ENCODE measurements around the gene SPR. TPM values are rescaled to one million over a fixed set of nuclear protein-coding genes. Genes with fewer than 3 reads are reported as not detected.

SPR gene
- total and polyA plus RNA-seq, 2 of the 13 experiments (the other 11 are each of a cell fraction or from before 2014, with no cell fraction given) = 34.0 to 96.0 TPM

DNA sequence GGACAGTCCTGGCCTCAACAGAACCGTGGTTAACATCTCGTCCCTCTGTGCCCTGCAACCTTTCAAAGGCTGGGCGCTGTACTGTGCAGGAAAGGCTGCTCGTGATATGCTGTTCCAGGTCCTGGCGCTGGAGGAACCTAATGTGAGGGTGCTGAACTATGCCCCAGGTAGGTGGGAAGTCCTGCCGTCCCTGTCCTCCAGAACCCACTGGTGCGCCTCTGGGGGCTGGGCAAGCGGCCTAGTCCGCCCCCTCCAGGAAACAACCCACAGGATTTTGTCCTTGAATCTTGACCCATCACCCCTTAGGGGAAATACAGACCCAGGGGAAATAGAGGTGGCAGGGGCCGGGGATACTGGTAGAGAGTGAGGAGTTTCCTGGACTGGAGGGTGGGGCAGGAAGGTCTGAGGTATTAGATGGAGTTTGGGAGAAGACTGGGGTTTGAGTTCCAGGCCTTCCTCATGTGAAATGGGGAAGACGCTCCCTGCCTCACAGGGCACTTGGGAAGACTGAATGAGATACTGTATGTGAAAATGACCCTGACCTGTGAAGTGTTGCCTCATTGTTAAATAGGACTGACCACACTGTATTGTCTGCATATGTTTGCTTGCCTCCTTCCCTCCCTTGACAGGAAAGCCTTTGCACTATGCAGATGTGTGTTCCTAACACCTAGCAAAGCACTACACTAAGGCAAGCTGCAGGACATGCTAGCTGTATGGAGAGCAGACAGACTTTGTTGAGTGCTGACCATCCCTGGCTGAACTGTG is 1.4 kb downstream of the SPR start:
- in situ Hi-C loops (cut with HindIII; ENCODE audit: extremely low pct_ligation_motif_present, low pct_unique_long_range_greater_than_20kb) = no loop called here
- Histone ChIP-seq H4K20me1 (ENCODE audit: insufficient read depth, low read length) (peaks cover 23% of the 10 kb centered on the region), H3K36me3 (replicated peaks in 1 of 2; ENCODE audit: control insufficient read depth in 1 of 2, insufficient read depth in 2 of 2, low read length in 2 of 2) (peaks cover 9 to 20% of the 10 kb centered on the region in 2 experiments), H3K27ac (ENCODE audit: extremely low read length, insufficient read depth, low read length) (peak overlapping the region; percentile 69), H3K4me1 (ENCODE audit: insufficient read depth, low read length) (peaks cover 42% of the 10 kb centered on the region), H3K27me3 (ENCODE audit: control insufficient read depth in 1 of 2, insufficient read depth in 2 of 2, low read length in 2 of 2) (no peaks in the 10 kb centered on the region; a peak in 1 of 5 replicates), H2AFZ (ENCODE audit: low read length) (no peak overlapping the region), H3K4me2 (ENCODE audit: low read depth, low read length) (peak overlapping the region; percentile 97), H3K9ac (ENCODE audit: insufficient read depth, low read depth, low read length) (peak overlapping the region; percentile 72), H3K79me2 (ENCODE audit: insufficient read depth, low read length) (peaks cover 4% of the 10 kb centered on the region), H3K4me3 (replicated peaks in 1 of 3; ENCODE audit: insufficient read depth in 1 of 3, low read depth in 2 of 3, low read length in 3 of 3) (peak overlapping the region; percentile 66 to 79 (median 70)), H3K9me3 (ENCODE audit: low read length) (no peaks in the 10 kb centered on the region)
- no TSS peak for BruUV-seq (replicated peaks)
- peak; percentile 65 for ATAC-seq
- FAIRE-seq = peak; percentile 97
- CTCF ChIA-PET (ENCODE audit: low intra/inter-chr PET ratio, low total read pairs) = interaction anchor here (1.2 to 3.3 kb wide), 3 partner anchors 26 to 118 kb away, joined by 3 to 14 read pairs (median 13); no protein-coding TSS in a partner anchor
- peak; percentile 87 for DNase-seq (ENCODE audit: low spot score)
- intact Hi-C loops (cut with micrococcal nuclease; ENCODE audit: unreplicated experiment) = loop anchor here (1.0 kb wide), 1 partner anchor 117 kb away; no protein-coding TSS in a partner anchor
- POLR2A ChIA-PET = interaction anchor here (0.9 to 2.2 kb wide), 5 partner anchors 28 to 183 kb away, joined by 3 to 13 read pairs (median 3); partner anchors contain the start of genes EMX1 and SFXN5
- WGBS (ENCODE audit: low lambda C conversion rate) = 14% methylated on average over 11 of the region's 11 CpGs
- TF ChIP-seq PBX2 (CRISPR knock-in tag; IDR thresholded peaks at IDR 0.05) (no peak), TMF1 (CRISPR knock-in tag; IDR thresholded peaks at IDR 0.05; ENCODE audit: low read depth) (no peak), DMAP1 (CRISPR knock-in tag; IDR thresholded peaks at IDR 0.05) (no peak), TBX3 (IDR thresholded peaks at IDR 0.05; ENCODE audit: borderline replicate concordance) (peak; percentile 83), DNMT1 (CRISPR knock-in tag; IDR thresholded peaks at IDR 0.05) (no peak), ZNF619 (CRISPR knock-in tag; IDR thresholded peaks at IDR 0.05) (peak; percentile 60; the same call in 1 of the 2 replicates), ATF1 (CRISPR knock-in tag; IDR thresholded peaks at IDR 0.05) (no peak), SUZ12 (IDR thresholded peaks at IDR 0.05; ENCODE audit: low read depth, low read length) (no peak), ZBTB3 (CRISPR knock-in tag; IDR thresholded peaks at IDR 0.05; ENCODE audit: borderline replicate concordance, low read depth) (no peak), ARID5B (CRISPR knock-in tag; IDR thresholded peaks at IDR 0.05) (peak; percentile 83), CEBPG (CRISPR knock-in tag; IDR thresholded peaks at IDR 0.05) (peak; percentile 91), ZC3H13 (CRISPR knock-in tag; IDR thresholded peaks at IDR 0.05) (no peak), SRY (CRISPR knock-in tag; IDR thresholded peaks at IDR 0.05) (no peak), XRCC5 (optimal IDR thresholded peaks at IDR 0.05; ENCODE audit: low read length) (no peak), ZNF792 (CRISPR knock-in tag; IDR thresholded peaks at IDR 0.05) (no peak), ZNF180 (CRISPR knock-in tag; IDR thresholded peaks at IDR 0.05; ENCODE audit: borderline replicate concordance, low read depth) (no peak), ATM (IDR thresholded peaks at IDR 0.05; ENCODE audit: borderline replicate concordance) (no peak), ZFY (CRISPR knock-in tag; IDR thresholded peaks at IDR 0.05) (peak; percentile 41), ZNF639 (CRISPR knock-in tag; conservative IDR thresholded peaks at IDR 0.05) (0 out of 2 replicates have a peak, but pooled peaks have one; percentile 24), NR2F6 (IDR thresholded peaks at IDR 0.05) (peak; percentile 93), NR2F6 (CRISPR knock-in tag; IDR thresholded peaks at IDR 0.05) (peak; percentile 92)
